Measurements from ENCODE around the gene PDE11A.

The PDE11A gene

GRCh38 chr2:177759443-177759842, 313.1 kb downstream of the PDE11A start:
- no peak for DNase-seq (ENCODE audit: low read depth, low spot score)
- TF ChIP-seq CTCF (IDR thresholded peaks at IDR 0.05; ENCODE audit: low read depth, low read length), result no peak
- in situ Hi-C loops (cut with HindIII; ENCODE audit: low sequenced_read_pairs), result no loop called here
- H3K4me3 ChIP-seq (ENCODE audit: low read depth, low read length), result no peak overlapping the region

- peak; percentile 63 for DNase-seq (ENCODE audit: low read depth, low spot score)
- in situ Hi-C loops (cut with HindIII; ENCODE audit: low sequenced_read_pairs), result no loop called here
Measured at GRCh38 chr2:177758591-177759371, 313.8 kb downstream of the PDE11A start.

GRCh38 chr2:177756336-177756735, 316.2 kb downstream of the PDE11A start:
- no peak overlapping the region for H3K4me3 ChIP-seq (ENCODE audit: low read depth, low read length)
- no peak for DNase-seq (ENCODE audit: low read depth, low spot score)
- no peak for TF ChIP-seq CTCF (IDR thresholded peaks at IDR 0.05; ENCODE audit: low read depth, low read length)
- in situ Hi-C loops (cut with HindIII; ENCODE audit: low sequenced_read_pairs), result no loop called here

More at GRCh38 chr2:177758591-177759371, 313.8 kb downstream of the PDE11A start:
- peak; percentile 54 for TF ChIP-seq CTCF (IDR thresholded peaks at IDR 0.05; ENCODE audit: low read depth, low read length)
- no peak overlapping the region for H3K4me3 ChIP-seq (ENCODE audit: low read depth, low read length)

GRCh38 chr2:177754492-177754873, 318.1 kb downstream of the PDE11A start:
- in situ Hi-C loops (cut with HindIII; ENCODE audit: low sequenced_read_pairs), result no loop called here
- DNase-seq (ENCODE audit: low read depth, low spot score), result peak; percentile 33
- H3K4me3 ChIP-seq (ENCODE audit: low read depth, low read length), result no peak overlapping the region
- no peak for TF ChIP-seq CTCF (IDR thresholded peaks at IDR 0.05; ENCODE audit: low read depth, low read length)

GRCh38 chr2:177753682-177754491, 318.7 kb downstream of the PDE11A start:
- no peak for TF ChIP-seq CTCF (IDR thresholded peaks at IDR 0.05; ENCODE audit: low read depth, low read length)
- no peak overlapping the region for H3K4me3 ChIP-seq (ENCODE audit: low read depth, low read length)
- in situ Hi-C loops (cut with HindIII; ENCODE audit: low sequenced_read_pairs), result no loop called here
- DNase-seq (ENCODE audit: low read depth, low spot score), result peak; percentile 90

- DNase-seq (ENCODE audit: low read depth, low spot score), result no peak
- no peak for TF ChIP-seq CTCF (IDR thresholded peaks at IDR 0.05; ENCODE audit: low read depth, low read length)
- H3K4me3 ChIP-seq (ENCODE audit: low read depth, low read length), result no peak overlapping the region
- in situ Hi-C loops (cut with HindIII; ENCODE audit: low sequenced_read_pairs), result no loop called here
Measured at GRCh38 chr2:177748360-177748759, 324.2 kb downstream of the PDE11A start.

Data from astrocyte of the spinal cord (primary cell).